NOMO-1 treated with DMSO at 0.1 percent for 48 hours (cell line): ENCODE measurements around the gene RPL10A.
"Not testable (repeated sequence)": the region's sequence is repeated elsewhere in the genome, so short reads cannot be mapped to it uniquely, and the experiment has no call there.

Source experiments
- DNase-seq: peaks from one replicate; lab custom pipeline; 2025; ENCODE audit not compliant: unreplicated experiment; lab: John Stamatoyannopoulos, UW

The RPL10A gene

DNA sequence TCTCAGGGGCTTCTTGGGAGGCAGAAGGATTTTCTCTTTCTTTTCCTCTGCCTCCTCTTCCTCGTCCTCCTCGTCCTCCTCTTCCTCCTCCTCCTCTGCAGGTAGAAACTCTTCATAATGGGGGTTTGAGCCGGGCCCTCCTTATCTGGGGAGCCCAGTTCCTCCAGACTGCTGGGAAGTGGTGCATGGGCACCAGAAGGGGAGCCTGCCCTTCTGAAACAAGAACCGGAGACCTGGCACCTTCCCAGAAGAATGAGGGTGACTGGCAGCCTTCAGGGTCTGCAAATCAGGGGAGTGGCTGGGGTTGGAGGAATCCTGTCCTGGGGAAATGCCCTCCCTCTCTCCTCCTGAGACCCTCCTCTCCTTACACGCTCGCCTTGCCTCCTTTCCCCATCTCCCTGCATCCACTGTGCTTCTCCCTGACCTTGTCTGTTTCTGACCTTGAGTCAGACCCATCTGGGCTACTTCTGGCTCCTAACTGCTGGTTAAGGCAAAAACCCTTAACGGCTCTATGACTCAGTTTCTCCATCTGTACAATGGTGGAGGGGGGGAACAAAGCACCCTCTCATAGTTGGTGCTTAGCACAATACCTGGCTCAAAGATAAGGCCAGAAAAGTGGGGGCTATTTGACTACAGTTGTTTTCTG is 42.8 kb downstream of the RPL10A start:
- no peak for DNase-seq

DNA sequence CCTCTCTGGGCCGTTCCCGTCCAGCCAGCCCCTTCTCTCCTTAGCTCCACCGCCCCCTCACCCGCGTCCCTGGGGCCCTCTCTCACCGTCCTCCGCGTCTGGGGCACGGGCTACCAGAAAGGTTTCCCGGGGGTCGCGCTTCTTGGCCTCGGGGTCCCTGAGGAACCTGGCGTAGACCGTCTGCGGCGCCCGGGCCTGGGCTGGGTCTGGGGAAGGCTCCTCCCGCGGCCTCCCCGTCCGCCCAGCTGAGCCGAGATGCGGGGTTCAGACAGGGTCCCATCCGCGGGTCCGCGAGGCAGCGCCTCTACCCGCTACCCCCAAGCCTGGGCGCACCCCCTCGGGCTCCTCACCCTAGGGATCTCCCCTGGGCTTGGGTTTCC is 43.4 kb downstream of the RPL10A start:
- DNase-seq, result no peak

DNA sequence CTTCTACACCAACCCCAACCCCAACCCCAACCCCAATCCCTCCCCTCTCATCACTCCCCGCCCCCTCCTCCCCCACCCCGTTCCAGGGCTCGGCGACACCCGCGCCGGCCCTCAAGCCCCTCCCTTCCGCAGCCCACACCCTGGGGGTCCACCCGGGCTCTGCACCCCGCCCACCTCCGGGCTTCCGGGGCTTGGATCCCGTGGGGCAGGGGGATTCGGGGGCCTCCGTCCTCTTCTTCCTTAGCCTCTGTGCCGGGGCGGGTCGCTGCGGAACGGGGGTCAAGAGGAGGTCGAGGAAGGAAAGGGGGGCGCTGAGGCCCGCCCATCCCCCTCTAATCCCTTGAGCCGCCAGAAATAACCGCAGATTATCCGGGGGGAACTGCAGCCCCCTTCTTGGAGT is 43.8 kb downstream of the RPL10A start:
- no peak for DNase-seq

DNA sequence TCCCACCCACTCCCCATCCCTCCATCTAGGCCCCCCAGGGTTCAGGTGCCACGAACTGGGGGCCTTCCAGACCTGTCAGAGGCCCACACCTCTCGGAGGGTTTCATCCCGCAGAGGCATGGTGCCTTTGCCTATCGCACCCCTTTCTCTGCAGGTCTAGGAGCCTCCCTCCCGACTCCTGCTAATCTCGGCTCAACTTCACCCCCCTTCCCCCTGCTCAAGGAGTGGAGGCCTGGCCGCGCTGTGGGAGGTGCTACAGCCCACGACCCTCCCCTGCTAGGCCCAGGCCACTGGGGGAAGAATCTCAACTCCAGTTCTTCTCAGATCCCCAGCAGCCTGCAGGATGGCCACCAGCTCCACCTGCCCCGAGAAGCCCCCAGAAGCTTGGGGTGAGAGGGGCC is 44.5 kb downstream of the RPL10A start, which contains the start of gene TULP1:
Gene TULP1 (minus strand): TSS at position 157 of the 400 bp plus-strand sequence. CDS start 38 bp downstream, at position 119.
- no peak for DNase-seq

DNA sequence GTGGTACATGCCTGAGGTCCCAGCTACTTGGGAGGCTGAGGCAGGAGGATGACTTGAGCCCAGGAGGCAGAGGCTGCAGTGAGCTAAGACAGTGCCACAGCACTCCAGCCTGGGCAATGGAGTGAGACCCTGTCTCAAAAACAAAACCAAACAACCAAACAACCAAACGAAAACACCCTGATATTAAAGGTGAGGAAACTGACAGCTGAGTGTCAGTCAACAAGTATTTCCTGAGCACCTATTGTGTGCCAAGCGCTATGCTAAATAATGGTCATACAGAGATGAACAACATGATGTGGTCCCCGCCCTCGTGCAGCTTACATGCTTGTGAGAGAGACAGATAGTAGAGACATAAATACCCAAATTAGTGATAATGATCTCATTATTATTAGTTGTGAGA is 46.4 kb downstream of the RPL10A start:
- no peak for DNase-seq

DNA sequence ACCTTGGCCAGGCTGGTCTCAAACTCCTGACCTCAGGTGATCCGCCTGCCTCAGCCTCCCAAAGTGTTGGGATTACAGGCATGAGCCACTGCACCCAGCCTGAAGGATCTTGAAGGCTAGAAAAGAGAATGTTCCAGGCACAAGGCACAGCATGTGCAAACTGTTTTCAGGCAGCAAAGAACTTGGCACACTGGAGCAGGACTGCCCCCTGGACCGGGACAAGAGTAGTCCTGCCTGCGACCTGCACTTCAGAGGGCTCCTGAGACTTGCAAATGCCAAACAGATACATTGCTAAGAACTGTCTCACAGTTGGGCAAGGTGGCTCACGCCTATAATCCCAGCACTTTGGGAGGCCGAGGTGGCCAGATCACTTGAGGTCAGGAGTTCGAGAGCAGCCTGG is 47.7 kb downstream of the RPL10A start:
- not testable (repeated sequence) for DNase-seq

DNA sequence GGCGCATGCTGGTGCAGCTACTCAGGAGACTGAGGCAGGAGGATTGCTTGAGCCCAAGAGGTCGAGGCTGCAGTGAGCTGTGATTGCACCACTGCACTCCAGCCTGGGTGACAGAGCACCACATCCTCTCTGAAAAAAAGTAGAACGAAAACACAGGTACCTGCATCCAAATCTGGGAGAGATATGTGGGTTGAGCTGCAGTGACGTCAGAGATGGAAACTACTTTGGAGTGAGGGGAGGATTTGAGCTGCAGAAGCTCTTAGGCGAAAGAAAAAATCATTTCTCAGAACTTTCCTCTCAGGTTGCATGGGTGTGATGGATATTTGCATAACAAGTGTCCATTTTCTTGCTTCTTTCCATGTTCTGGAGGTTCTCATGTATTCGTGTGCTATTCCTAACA is 48.5 kb downstream of the RPL10A start:
- DNase-seq, result no peak

DNA sequence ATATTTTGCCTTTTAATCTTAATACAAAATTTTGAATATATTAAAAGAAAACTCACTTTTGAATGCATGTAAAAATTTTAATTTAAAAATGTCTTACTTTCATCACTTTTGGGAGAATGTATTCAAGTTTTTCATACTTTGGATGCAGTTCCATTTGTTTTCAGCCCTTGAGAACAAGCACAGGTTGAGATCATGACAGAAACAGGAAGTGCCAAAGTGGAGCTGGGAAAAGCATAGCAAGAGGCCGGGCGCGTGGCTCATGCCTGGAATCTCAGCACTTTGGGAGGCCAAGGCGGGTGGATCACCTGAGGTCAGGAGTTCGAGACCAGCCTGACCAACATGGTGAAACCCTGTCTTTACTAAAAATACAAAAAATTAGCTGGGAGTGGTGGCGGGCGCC is 49.8 kb downstream of the RPL10A start:
- not testable (repeated sequence) for DNase-seq

DNA sequence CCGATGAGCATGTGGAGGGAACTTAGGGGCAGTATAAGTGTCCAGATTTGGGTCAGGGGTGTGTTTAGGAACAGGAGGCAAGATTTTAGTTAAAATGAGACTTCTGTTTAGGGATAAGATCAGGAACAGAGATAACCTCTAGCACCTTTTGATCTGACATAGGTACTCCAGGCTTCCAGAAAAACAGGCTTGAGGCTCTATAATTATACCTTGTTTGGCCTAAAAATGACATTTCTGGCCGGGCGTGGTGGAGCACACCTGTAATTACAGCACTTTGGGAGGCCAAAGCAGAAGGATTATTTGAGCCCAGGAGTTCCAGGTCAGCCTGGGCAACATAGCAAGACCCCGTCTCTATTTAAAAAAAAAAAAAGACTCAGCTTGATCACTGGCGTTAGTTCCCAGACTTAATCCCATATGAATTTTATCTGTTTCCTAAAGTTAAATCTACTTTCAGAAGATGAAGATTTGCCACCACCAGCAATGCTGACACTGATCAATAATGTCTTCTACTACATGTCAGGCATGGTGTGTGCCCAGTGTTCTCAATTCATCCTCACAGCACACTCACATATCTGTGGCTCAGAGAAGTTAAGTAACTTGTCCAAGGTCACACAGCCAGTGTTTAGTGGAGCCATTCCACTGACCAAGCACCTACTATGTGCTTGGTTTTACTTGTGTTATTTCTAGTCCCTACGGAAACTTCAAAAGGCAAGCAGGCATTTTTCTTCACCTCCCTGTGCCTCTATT is 50.5 kb downstream of the RPL10A start:
- no peak for DNase-seq

DNA sequence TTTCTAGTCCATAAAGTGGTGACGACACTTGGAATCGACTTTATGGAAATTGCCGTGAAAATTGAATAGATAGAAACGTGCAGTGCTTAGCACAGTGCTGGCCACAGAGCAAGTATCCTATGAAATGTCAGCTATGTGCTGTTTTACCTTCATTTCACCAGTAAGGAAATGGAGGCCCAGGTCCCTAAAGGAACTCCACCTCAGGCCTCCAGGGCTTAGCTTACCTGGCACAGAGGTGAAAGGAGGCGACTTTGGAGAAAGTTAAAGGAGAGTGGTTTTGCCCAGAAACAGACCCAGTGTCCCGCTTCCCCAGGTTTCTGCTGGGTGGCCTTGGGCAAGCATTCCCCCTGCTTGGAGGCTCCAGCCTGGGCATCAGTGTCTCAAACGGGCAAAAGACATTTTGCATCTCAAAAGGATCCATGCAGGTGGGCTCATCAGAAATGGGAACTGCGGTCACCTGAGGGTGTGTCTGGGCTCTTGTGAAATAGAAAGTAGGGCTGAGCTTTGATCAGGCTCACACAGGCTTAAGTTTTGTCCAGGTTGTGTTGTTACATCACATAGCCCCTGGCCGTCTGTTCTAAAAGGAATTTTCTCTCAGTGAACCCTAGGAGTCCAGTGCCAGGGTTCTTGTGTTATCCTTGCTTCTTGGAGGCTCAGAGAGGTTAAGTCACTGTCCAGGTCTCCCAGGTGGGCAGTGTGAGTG is 51.3 kb downstream of the RPL10A start:
- no peak for DNase-seq
